Raji (cell line): ENCODE results near the gene KRTAP4-12.
"Not testable (repeated sequence)": the region's sequence is repeated elsewhere in the genome, so short reads cannot be mapped to it uniquely, and the experiment has no call there.

Experiments
- POLR2A ChIP-seq: IDR thresholded peaks from 2 replicates; pipeline ENCODE4 v1.6.1; 2011; ENCODE audit warnings: low read depth, low read length, control low read depth; ENCODE audit not compliant: insufficient read depth

KRTAP4-12 gene

GRCh38 chr17:41127371-41127770 lies 3.4 kb upstream of the KRTAP4-12 start:
- TF ChIP-seq POLR2A: no peak

DNA sequence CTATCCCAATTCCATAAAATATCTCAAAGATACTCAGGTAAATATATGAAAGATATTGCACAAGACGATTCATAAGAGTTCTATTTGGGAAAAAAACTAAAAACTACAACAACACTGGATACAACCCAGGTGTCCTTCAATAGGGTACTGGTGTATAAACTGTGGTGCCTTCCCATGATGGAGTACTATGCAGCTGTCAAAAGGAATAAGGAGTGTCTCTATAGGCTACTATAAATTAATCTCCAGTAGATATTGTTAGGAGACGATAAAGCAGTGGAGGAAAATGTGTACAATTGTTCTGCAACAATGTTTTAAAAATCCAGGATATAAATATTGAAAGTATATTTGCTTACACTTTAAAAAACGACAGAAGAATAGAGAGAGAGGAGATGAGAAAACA lies 2.4 kb upstream of the KRTAP4-12 start:
- TF ChIP-seq POLR2A: no peak

- no peak for TF ChIP-seq POLR2A
These were observed 1.1 kb upstream of the KRTAP4-12 start for GRCh38 chr17:41125064-41125463.

DNA sequence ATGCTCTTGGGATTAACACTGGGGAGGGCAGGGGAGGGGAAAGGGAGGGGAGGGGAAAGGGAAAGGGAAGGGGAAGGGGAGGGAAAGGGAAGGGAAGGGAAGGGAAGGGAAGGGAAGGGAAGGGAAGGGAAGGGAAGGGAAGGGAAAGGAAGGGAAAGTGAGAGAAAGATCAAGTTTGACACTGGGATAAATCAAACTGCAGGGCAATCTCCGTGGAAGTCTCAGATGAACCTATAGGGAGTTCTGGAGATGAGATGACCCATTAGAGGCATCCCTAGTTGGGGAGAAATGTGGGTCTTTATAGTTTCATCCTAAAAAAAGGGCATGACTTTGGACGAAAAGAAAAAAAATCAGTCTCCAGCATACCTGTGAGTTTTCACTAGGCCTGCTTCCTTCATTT lies 2.2 kb downstream of the KRTAP4-12 start:
- no peak for TF ChIP-seq POLR2A

- TF ChIP-seq POLR2A: no peak
These were observed 5.3 kb downstream of the KRTAP4-12 start for GRCh38 chr17:41118721-41119120.

- not testable (repeated sequence) for TF ChIP-seq POLR2A
These were observed 6.1 kb downstream of the KRTAP4-12 start, which contains the start of gene KRTAP4-11 for GRCh38 chr17:41117846-41118386. KRTAP4-11 (minus strand) TSS chr17:41118373; CDS start chr17:41118315, 58 bp downstream.

GRCh38 chr17:41116297-41116696 lies 7.7 kb downstream of the KRTAP4-12 start:
- TF ChIP-seq POLR2A: no peak

- no peak for TF ChIP-seq POLR2A
These were observed 12.7 kb downstream of the KRTAP4-12 start for GRCh38 chr17:41111151-41111885.

- TF ChIP-seq POLR2A: no peak
These were observed 16.0 kb downstream of the KRTAP4-12 start for GRCh38 chr17:41107941-41108450.

- not testable (repeated sequence) for TF ChIP-seq POLR2A
These were observed 18.6 kb downstream of the KRTAP4-12 start, which contains the start of gene KRTAP4-9 for GRCh38 chr17:41105347-41105746. KRTAP4-9 (plus strand) TSS chr17:41105389; CDS start chr17:41105389, 0 bp downstream.

DNA sequence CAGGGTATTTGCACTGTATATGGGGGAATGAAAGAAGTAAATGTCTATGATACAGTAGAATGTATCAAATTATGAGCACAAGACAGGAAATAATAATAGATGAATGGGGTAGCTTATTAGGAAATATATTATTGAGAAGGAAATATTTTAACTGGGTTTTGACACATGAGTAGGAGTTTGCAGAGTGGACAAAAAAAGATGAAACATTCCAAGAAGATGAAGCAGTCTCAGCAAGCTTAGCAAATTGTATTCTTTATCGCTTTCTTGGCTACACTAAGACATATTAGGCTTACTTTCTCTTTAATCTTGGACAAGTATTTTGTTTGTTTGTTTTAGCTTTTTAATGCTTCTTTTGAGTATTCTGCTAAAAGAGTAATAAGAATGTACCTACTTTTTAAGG lies 20.1 kb downstream of the KRTAP4-12 start:
- no peak for TF ChIP-seq POLR2A

DNA sequence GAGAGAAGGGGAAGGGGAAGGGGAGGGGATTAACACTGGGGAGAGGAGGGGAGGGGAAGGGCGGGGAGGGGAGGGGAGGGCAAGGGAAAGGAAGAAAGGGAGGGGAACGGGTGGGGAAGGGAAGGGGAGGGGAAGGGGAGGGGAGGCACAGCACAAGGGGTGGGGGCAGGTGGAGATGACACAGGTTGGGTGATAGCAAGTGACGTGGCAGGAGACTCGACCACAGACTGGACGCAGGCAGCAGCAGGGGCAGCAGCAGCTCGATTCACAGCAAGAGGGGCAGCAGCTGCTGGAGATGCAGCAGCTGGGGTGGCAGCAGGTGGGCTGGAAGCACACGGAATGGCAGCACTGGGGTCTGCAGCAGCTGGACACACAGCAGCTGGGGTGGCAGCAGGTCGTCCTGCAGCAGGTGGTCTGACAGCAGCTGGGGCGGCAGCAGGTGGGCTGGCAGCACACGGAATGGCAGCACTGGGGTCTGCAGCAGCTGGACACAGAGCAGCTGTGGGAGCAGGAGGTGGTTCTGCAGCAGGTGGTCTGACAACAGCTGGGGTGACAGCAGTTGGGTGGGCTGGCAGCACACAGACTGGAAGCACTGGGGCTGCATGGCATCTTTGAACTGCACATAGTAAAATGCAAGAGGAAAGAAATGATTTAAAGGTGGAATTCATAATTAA lies 22.3 kb downstream of the KRTAP4-12 start, which contains the start of gene KRTAP4-16:
TSS of gene KRTAP4-16 (minus strand) at position 624 of the 674 bp plus-strand sequence. CDS start at position 624, 0 bp downstream.
- no peak for TF ChIP-seq POLR2A

DNA sequence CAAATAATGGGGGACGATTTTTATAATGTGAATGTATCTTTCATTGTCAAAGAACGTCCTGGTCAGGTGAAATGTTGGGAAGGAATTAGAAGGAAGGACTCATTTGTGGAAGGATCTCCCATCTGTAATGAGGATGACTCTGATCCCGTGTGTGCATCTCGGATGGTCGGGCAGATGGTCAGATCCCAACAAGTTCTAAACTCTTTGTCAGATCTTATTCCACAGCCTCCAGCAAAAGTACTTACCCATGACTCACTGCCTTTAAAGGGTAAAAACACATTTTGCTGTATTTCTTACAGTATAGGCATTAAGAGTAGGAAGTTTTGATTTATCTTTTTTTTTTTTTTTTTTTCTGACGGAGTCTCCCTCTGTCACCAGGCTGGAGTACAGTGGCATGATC lies 25.5 kb downstream of the KRTAP4-12 start:
- TF ChIP-seq POLR2A: no peak

DNA sequence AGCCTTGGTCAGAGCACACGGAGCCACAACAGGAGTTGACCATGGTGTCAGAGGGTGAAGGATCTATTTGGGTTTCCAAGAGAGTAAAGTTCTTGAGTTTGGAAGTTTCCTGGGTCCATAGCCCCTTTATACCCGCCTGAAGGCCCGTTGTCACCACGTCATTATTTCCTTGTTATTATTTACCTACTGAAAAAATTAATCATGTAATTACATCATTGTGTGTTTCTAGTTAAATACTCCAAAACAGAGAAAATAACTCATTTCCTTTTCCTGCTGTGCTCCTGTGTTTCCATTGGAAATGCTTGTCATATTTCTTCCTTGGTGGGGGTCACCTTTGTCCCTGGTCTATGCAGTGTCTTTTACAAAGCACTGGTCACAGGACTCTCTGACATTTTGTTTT lies 25.9 kb downstream of the KRTAP4-12 start, which contains the start of gene KRTAP4-8:
TSS of gene KRTAP4-8 (minus strand) at position 101 of the 400 bp plus-strand sequence. CDS start at position 43, 58 bp downstream.
- no peak for TF ChIP-seq POLR2A

DNA sequence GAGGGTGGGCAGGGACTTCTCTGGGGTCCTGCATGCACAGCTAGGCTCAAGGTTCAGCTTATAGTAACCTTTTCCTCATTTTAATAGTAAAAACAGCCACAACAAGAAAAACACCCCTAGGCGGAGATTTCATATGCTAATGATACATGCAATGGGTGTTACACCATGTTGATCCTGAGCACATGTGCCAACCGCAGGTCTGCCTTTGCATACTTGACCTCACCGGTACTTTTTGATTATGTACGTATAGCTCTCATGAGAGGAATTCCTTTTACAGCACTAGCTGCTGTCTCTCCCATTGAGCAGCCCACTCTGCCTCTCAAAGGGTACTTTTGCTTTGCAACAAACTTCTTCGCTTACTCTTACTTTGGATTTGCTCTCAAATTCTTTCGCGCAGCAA lies 27.9 kb downstream of the KRTAP4-12 start:
- no peak for TF ChIP-seq POLR2A
